Nucleus accumbens (tissue), 56 donors: Measurements from ENCODE around the gene HEG1.

Source experiments
- DNase-seq, 56 donors: peaks; one replicate each; lab custom pipeline; 2025; lab: John Stamatoyannopoulos, UW

The HEG1 gene

DNA sequence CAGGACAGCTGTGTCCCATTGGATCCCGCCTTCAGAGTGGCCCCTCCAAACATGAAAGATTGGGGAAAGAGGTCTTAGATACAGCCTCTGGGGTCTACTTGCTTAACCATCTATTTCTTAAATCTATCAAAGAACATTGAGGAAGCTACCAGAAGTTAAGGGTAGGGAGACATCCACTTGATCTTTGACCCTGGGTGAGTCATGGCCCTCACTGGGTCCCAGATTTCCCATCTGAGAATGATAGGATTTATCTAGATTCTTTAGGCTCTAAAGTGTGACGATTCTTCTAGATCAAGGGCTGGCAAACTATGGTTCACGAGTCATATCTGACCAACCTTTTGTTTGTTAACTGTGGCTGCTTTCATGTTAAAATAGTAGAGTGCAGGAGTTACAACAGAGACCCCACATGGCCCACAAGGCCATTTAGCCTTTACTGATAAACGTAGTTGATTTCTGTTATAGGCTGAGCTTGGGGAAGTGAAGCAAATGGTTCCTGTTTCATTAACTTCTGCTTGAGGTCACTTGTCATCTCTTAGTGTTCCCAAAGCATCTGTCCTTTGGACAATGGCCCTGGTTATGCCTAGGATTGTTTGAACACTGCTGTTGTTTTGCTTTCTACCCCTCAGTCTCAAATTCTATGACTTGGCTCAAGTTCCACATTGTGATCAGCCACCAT, 129.2 kb downstream of the HEG1 start:
- no peak for DNase-seq

DNA sequence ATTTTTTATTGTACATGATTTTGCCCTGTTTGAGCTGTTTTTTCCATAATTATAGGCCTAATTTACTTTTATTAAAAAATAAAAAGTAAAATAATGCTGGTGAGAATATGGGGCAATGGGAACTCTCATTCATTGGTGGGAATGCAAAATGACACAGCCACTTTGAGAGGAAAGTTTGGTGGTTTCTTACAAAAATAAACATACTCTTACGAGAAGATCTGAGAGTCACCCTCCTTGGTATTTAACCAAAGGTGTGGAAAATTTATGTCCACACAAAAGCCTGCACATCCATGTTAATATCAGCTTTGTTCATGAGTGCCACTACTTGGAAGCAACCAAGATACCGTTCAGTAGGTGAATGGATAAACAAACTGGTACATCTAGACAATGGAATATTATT, 131.1 kb downstream of the HEG1 start:
- DNase-seq, result no peak

- no peak for DNase-seq
Measured at GRCh38 chr3:124923833-124924232, 132.0 kb downstream of the HEG1 start.

- peak in 9 of 56 donors; percentile 1 to 37 (median 12) for DNase-seq
Measured at GRCh38 chr3:124920718-124921117, 135.1 kb downstream of the HEG1 start.

GRCh38 chr3:124919756-124920155, 136.0 kb downstream of the HEG1 start:
- DNase-seq, result no peak

GRCh38 chr3:124918524-124918923, 137.3 kb downstream of the HEG1 start:
- DNase-seq, result no peak

- peak in 4 of 56 donors; percentile 1 to 20 (median 8) for DNase-seq
Measured at GRCh38 chr3:124916837-124917409, 138.9 kb downstream of the HEG1 start.
